Rectal smooth muscle tissue (tissue), 1 donor: ENCODE results near the gene TUT4.

Experiments used
- H3K27ac ChIP-seq: one replicate; pipeline ENCODE4 v1.7.0; 2013; ENCODE audit warnings: low read depth, low read length, inconsistent platforms
- H3K27me3 ChIP-seq: one replicate; pipeline ENCODE4 v1.7.0; 2013; ENCODE audit warnings: low read length; ENCODE audit not compliant: control insufficient read depth, insufficient read depth
- H3K36me3 ChIP-seq: one replicate; pipeline ENCODE4 v1.7.0; 2013; ENCODE audit warnings: low read length; ENCODE audit not compliant: control insufficient read depth, insufficient read depth
- H3K4me1 ChIP-seq: one replicate; pipeline ENCODE4 v1.7.0; 2013; ENCODE audit warnings: low read length; ENCODE audit not compliant: control insufficient read depth, insufficient read depth
- H3K4me3 ChIP-seq: one replicate; pipeline ENCODE4 v1.7.0; 2013; ENCODE audit warnings: low read length
- H3K9ac ChIP-seq: one replicate; pipeline ENCODE4 v1.7.0; 2013; ENCODE audit warnings: low read length

TUT4 gene

GRCh38 chr1:52552505-52553361 lies at the start of gene TUT4:
Gene TUT4 (minus strand): TSS chr1:52553092. CDS start chr1:52526280, 26,812 bp downstream.
- H3K4me3 ChIP-seq: peak within 1 kb of the TSS; percentile 83
- peaks cover 8% of the 10 kb centered on the region for H3K4me1 ChIP-seq
- H3K27ac ChIP-seq: peak within 1 kb of the TSS; percentile 79
- H3K27me3 ChIP-seq: no peaks in the 10 kb centered on the region
- H3K9ac ChIP-seq: peak within 1 kb of the TSS; percentile 95
- H3K36me3 ChIP-seq: no peaks in the 10 kb centered on the region

GRCh38 chr1:52601991-52602855 lies 49.3 kb upstream of the TUT4 start, which contains the start of gene GPX7:
Gene GPX7 (plus strand): TSS chr1:52602371. CDS start chr1:52602410, 39 bp downstream.
- Histone ChIP-seq H3K4me3 (peak within 1 kb of the TSS; percentile 67), H3K36me3 (peaks cover 3% of the 10 kb centered on the region), H3K27ac (peak within 1 kb of the TSS; percentile 85), H3K27me3 (no peaks in the 10 kb centered on the region), H3K9ac (peak within 1 kb of the TSS; percentile 61), H3K4me1 (peaks cover 21% of the 10 kb centered on the region)

GRCh38 chr1:52601519-52601918 lies 48.6 kb upstream of the TUT4 start:
- peaks cover 21% of the 10 kb centered on the region for H3K4me1 ChIP-seq
- H3K9ac ChIP-seq: no peak overlapping the region
- H3K27ac ChIP-seq: no peak overlapping the region
- no peaks in the 10 kb centered on the region for H3K36me3 ChIP-seq
- H3K27me3 ChIP-seq: no peaks in the 10 kb centered on the region
- peak overlapping the region; percentile 67 for H3K4me3 ChIP-seq

GRCh38 chr1:52600533-52601179 lies 47.8 kb upstream of the TUT4 start:
- no peak overlapping the region for H3K27ac ChIP-seq
- H3K4me3 ChIP-seq: no peak overlapping the region
- H3K9ac ChIP-seq: no peak overlapping the region
- peaks cover 21% of the 10 kb centered on the region for H3K4me1 ChIP-seq
- H3K27me3 ChIP-seq: no peaks in the 10 kb centered on the region
- H3K36me3 ChIP-seq: no peaks in the 10 kb centered on the region

GRCh38 chr1:52599236-52599635 lies 46.3 kb upstream of the TUT4 start:
- Histone ChIP-seq H3K9ac (no peak overlapping the region), H3K4me3 (no peak overlapping the region), H3K27me3 (no peaks in the 10 kb centered on the region), H3K36me3 (no peaks in the 10 kb centered on the region), H3K27ac (no peak overlapping the region), H3K4me1 (peaks cover 18% of the 10 kb centered on the region)

- no peak overlapping the region for H3K4me3 ChIP-seq
- no peaks in the 10 kb centered on the region for H3K36me3 ChIP-seq
- no peak overlapping the region for H3K9ac ChIP-seq
- H3K27me3 ChIP-seq: no peaks in the 10 kb centered on the region
- H3K27ac ChIP-seq: no peak overlapping the region
- peaks cover 15% of the 10 kb centered on the region for H3K4me1 ChIP-seq
Observed at GRCh38 chr1:52598729-52599128, 45.8 kb upstream of the TUT4 start.

- H3K4me3 ChIP-seq: no peak overlapping the region
- H3K9ac ChIP-seq: no peak overlapping the region
- H3K4me1 ChIP-seq: peaks cover 7% of the 10 kb centered on the region
- no peak overlapping the region for H3K27ac ChIP-seq
- no peaks in the 10 kb centered on the region for H3K27me3 ChIP-seq
- no peaks in the 10 kb centered on the region for H3K36me3 ChIP-seq
Observed at GRCh38 chr1:52597912-52598311, 45.0 kb upstream of the TUT4 start.

GRCh38 chr1:52595061-52595460 lies 42.2 kb upstream of the TUT4 start:
- Histone ChIP-seq H3K27ac (no peak overlapping the region), H3K27me3 (no peaks in the 10 kb centered on the region), H3K4me3 (no peak overlapping the region)

GRCh38 chr1:52593495-52593894 lies 40.6 kb upstream of the TUT4 start:
- Histone ChIP-seq H3K27me3 (no peaks in the 10 kb centered on the region), H3K27ac (no peak overlapping the region), H3K36me3 (no peaks in the 10 kb centered on the region), H3K9ac (no peak overlapping the region), H3K4me1 (no peaks in the 10 kb centered on the region), H3K4me3 (no peak overlapping the region)

More at GRCh38 chr1:52595061-52595460, 42.2 kb upstream of the TUT4 start:
- no peaks in the 10 kb centered on the region for H3K4me1 ChIP-seq
- H3K36me3 ChIP-seq: no peaks in the 10 kb centered on the region
- H3K9ac ChIP-seq: no peak overlapping the region

- H3K4me3 ChIP-seq: no peak overlapping the region
- no peaks in the 10 kb centered on the region for H3K4me1 ChIP-seq
- H3K27ac ChIP-seq: no peak overlapping the region
- no peak overlapping the region for H3K9ac ChIP-seq
- H3K36me3 ChIP-seq: no peaks in the 10 kb centered on the region
- H3K27me3 ChIP-seq: no peaks in the 10 kb centered on the region
Observed at GRCh38 chr1:52592637-52593323, 39.9 kb upstream of the TUT4 start.

- no peaks in the 10 kb centered on the region for H3K36me3 ChIP-seq
- no peaks in the 10 kb centered on the region for H3K27me3 ChIP-seq
- no peak overlapping the region for H3K27ac ChIP-seq
- no peaks in the 10 kb centered on the region for H3K4me1 ChIP-seq
- H3K4me3 ChIP-seq: no peak overlapping the region
- H3K9ac ChIP-seq: no peak overlapping the region
Observed at GRCh38 chr1:52590266-52590665, 37.4 kb upstream of the TUT4 start.
